GM23338 (cell line): ENCODE measurements around the gene CELF2. TPM values are rescaled to one million over a fixed set of nuclear protein-coding genes. Genes with fewer than 3 reads are reported as not detected.

Source experiments
- ATAC-seq: fragments of 200-7000 bp; cut with Tn5 transposase; 3 replicates; pipeline ENCODE4 v1.9.1; 2020
- DNase-seq: peaks from one replicate; pipeline ENCODE4 v3.0.0-alpha.2; 2015; ENCODE audit warnings: low spot score
- H2AFZ ChIP-seq: fragments of 200-600 bp; sonication (generic); 2 replicates; pipeline ENCODE4 v1.8.0; 2016; ENCODE audit warnings: antibody characterized with exemption, mild to moderate bottlenecking, moderate library complexity
- H3F3A ChIP-seq: fragments of 200-600 bp; sonication (generic); replicated peaks from 2 replicates; pipeline ENCODE4 v1.8.0; 2017; ENCODE audit warnings: antibody characterized with exemption, mixed run types, low read depth
- H3K27ac ChIP-seq: fragments of 200-600 bp; sonication (generic); 2 replicates; pipeline ENCODE4 v1.6.1; 2016; ENCODE audit warnings: low read depth
- H3K27me3 ChIP-seq: fragments of 200-600 bp; sonication (generic); 2 replicates; pipeline ENCODE4 v1.8.0; 2016; ENCODE audit warnings: mild to moderate bottlenecking, mixed run types, moderate library complexity; ENCODE audit not compliant: insufficient read depth
- H3K36me3 ChIP-seq: fragments of 200-600 bp; sonication (generic); 2 replicates; pipeline ENCODE4 v1.8.0; 2016; ENCODE audit warnings: mild to moderate bottlenecking; ENCODE audit not compliant: insufficient read depth
- H3K4me1 ChIP-seq: fragments of 200-600 bp; sonication (generic); 2 replicates; pipeline ENCODE4 v1.8.0; 2016; ENCODE audit warnings: mild to moderate bottlenecking, moderate library complexity; ENCODE audit not compliant: insufficient read depth
- H3K4me2 ChIP-seq: fragments of 200-600 bp; sonication (generic); 2 replicates; pipeline ENCODE4 v1.7.1; 2017; ENCODE audit warnings: mixed run types
- H3K4me3 ChIP-seq: fragments of 200-600 bp; sonication (generic); 2 replicates; pipeline ENCODE4 v1.6.1; 2016; ENCODE audit warnings: mixed run types
- H3K79me2 ChIP-seq: fragments of 200-600 bp; sonication (generic); replicated peaks from 2 replicates; pipeline ENCODE4 v1.8.0; 2017; ENCODE audit warnings: mild to moderate bottlenecking; ENCODE audit not compliant: insufficient read depth
- H3K9me2 ChIP-seq: fragments of 200-600 bp; sonication (generic); 2 replicates; pipeline ENCODE4 v1.8.0; 2017; ENCODE audit not compliant: insufficient read depth
- H4K20me1 ChIP-seq: fragments of 200-600 bp; sonication (generic); replicated peaks from 2 replicates; pipeline ENCODE4 v1.8.0; 2017; ENCODE audit warnings: mild to moderate bottlenecking; ENCODE audit not compliant: insufficient read depth
- H3K27ac Mint-ChIP-seq: 2 replicates; pipeline ENCODE4 v1.8.0; 2020; ENCODE audit warnings: inconsistent platforms, mild to moderate bottlenecking, moderate library complexity, mixed read lengths
- H3K27me3 Mint-ChIP-seq: 3 replicates; pipeline ENCODE4 v1.8.0; 2022; ENCODE audit warnings: low read depth, mild to moderate bottlenecking, moderate library complexity, mixed read lengths, inconsistent platforms; ENCODE audit not compliant: insufficient read depth, poor library complexity
- H3K36me3 Mint-ChIP-seq: 3 replicates; pipeline ENCODE4 v1.8.0; 2021; ENCODE audit warnings: low read depth, mild to moderate bottlenecking, inconsistent platforms, moderate library complexity, mixed read lengths
- H3K4me1 Mint-ChIP-seq: 3 replicates; pipeline ENCODE4 v1.8.0; 2020; ENCODE audit warnings: mild to moderate bottlenecking, inconsistent platforms, mixed read lengths
- H3K4me3 Mint-ChIP-seq: 3 replicates; pipeline ENCODE4 v1.8.0; 2021; ENCODE audit warnings: moderate library complexity, mild to moderate bottlenecking, inconsistent platforms, mixed read lengths
- H3K9me3 Mint-ChIP-seq: 3 replicates; pipeline ENCODE4 v1.8.0; 2020; ENCODE audit warnings: moderate library complexity, mild to moderate bottlenecking, inconsistent platforms, mixed read lengths
- CREB1 ChIP-seq: fragments of 250-450 bp; sonication (Bioruptor Pico); IDR thresholded peaks from 2 replicates; pipeline ENCODE4 v1.5.0; 2020; ENCODE audit warnings: low read depth, mild to moderate bottlenecking, moderate library complexity
- EZH2 ChIP-seq: fragments of 200-600 bp; sonication (generic); IDR thresholded peaks from one replicate; pipeline ENCODE4 v1.8.0; 2017; ENCODE audit warnings: antibody characterized with exemption, mild to moderate bottlenecking, low read depth; ENCODE audit not compliant: unreplicated experiment
- EZH2phosphoT487 ChIP-seq: fragments of 200-600 bp; sonication (generic); IDR thresholded peaks from one replicate; pipeline ENCODE4 v1.8.1; 2018; ENCODE audit warnings: antibody characterized with exemption; ENCODE audit not compliant: unreplicated experiment
- JUNB ChIP-seq: IDR thresholded peaks from one replicate; pipeline ENCODE4 v1.6.1; 2016; ENCODE audit warnings: antibody characterized with exemption; ENCODE audit not compliant: unreplicated experiment
- NANOG ChIP-seq: IDR thresholded peaks from 2 replicates; pipeline ENCODE4 v1.6.1; 2016; ENCODE audit warnings: antibody characterized with exemption, borderline replicate concordance
- POLR2AphosphoS5 ChIP-seq: IDR thresholded peaks from 2 replicates; pipeline ENCODE4 v1.6.1; 2016; ENCODE audit warnings: antibody characterized with exemption, low read depth
- STAT1 ChIP-seq: IDR thresholded peaks from one replicate; pipeline ENCODE4 v1.6.1; 2016; ENCODE audit warnings: antibody characterized with exemption; ENCODE audit not compliant: unreplicated experiment
- ZNF114 ChIP-seq: fragments of 250-450 bp; sonication (Bioruptor Pico); IDR thresholded peaks from 2 replicates; pipeline ENCODE4 v1.5.0; 2020; ENCODE audit warnings: mild to moderate bottlenecking, moderate library complexity
- ZNF331 ChIP-seq: fragments of 250-450 bp; sonication (Bioruptor Pico); IDR thresholded peaks from 2 replicates; pipeline ENCODE4 v1.5.0; 2020; ENCODE audit warnings: low read depth, mild to moderate bottlenecking, moderate library complexity
- polyA plus RNA-seq: library from polyadenylated mRNA; unstranded; fragments of >200 nt; fragmentation: Nextera tagmentation; extraction: Ambion mirVana; gene quantifications from 2 replicates; pipeline ENCODE4 v1.2.1, GENCODE V29; 2016
- total RNA-seq: library from RNA; depleted of rRNA; stranded (reverse); fragments of >200 nt; shearing (Covaris generic); gene quantifications from 2 replicates; pipeline ENCODE4 v1.2.3, GENCODE V29; 2014
- TF ChIP-seq, protein P1 (sequence below), 2 experiments: fragments of 200-600 bp in 1 of 2; sonication (generic) in 1 of 2; conservative IDR thresholded peaks; 2 replicates each; pipeline versions ENCODE4 v1.5.1 to v1.6.1; 2016 to 2017; ENCODE audit warnings: antibody characterized with exemption in 2 of 2, low read depth in 2 of 2, mild to moderate bottlenecking in 2 of 2, moderate library complexity in 1 of 2
- TF ChIP-seq, protein P2 (sequence below): IDR thresholded peaks from 2 replicates; pipeline ENCODE4 v1.6.1; 2016; ENCODE audit warnings: antibody characterized with exemption
- TF ChIP-seq, protein P3 (sequence below): IDR thresholded peaks from one replicate; pipeline ENCODE4 v1.6.1; 2018; ENCODE audit warnings: antibody characterized with exemption; ENCODE audit not compliant: unreplicated experiment

Gene CELF2
- total and polyA plus RNA-seq, 2 experiments from 2014 or later = 18.1 to 22.5 TPM

DNA sequence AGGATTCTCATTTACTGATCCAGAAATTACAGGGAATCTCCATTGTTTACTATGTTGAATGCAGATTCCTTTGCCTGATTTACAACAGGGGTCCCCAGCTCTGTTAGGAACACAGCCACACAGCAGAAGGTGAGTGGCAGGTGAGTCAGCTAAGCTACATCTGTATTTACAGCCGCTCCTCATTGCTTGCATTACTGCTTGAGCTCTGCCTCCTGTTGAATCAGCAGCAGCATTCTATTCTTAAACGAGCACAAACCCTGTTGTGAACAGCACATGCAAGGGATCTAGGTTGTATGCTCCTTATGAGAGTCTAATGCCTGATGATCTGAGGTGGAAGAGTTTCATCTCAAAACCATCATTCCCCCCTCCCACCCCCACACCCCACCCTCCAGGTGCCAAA, 23.3 kb upstream of the CELF2 start:
- Mint-ChIP-seq H3K27ac (no peak overlapping the region), H3K27me3 (no peaks in the 10 kb centered on the region), H3K4me3 (no peak overlapping the region), H3K9me3 (peaks cover 4% of the 10 kb centered on the region), H3K4me1 (no peaks in the 10 kb centered on the region), H3K36me3 (0 out of 3 replicates have a peak, but pooled peaks cover 3% of the 10 kb centered on the region)
- no peak overlapping the region for H3K27ac ChIP-seq
- TF ChIP-seq ZNF331 (CRISPR knock-in tag) = no peak
- TF ChIP-seq, protein P1, sequence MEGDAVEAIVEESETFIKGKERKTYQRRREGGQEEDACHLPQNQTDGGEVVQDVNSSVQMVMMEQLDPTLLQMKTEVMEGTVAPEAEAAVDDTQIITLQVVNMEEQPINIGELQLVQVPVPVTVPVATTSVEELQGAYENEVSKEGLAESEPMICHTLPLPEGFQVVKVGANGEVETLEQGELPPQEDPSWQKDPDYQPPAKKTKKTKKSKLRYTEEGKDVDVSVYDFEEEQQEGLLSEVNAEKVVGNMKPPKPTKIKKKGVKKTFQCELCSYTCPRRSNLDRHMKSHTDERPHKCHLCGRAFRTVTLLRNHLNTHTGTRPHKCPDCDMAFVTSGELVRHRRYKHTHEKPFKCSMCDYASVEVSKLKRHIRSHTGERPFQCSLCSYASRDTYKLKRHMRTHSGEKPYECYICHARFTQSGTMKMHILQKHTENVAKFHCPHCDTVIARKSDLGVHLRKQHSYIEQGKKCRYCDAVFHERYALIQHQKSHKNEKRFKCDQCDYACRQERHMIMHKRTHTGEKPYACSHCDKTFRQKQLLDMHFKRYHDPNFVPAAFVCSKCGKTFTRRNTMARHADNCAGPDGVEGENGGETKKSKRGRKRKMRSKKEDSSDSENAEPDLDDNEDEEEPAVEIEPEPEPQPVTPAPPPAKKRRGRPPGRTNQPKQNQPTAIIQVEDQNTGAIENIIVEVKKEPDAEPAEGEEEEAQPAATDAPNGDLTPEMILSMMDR (conservative IDR thresholded peaks at IDR 0.05; ENCODE audit: low read depth in 2 of 2) = no peak
- TF ChIP-seq, protein P2, sequence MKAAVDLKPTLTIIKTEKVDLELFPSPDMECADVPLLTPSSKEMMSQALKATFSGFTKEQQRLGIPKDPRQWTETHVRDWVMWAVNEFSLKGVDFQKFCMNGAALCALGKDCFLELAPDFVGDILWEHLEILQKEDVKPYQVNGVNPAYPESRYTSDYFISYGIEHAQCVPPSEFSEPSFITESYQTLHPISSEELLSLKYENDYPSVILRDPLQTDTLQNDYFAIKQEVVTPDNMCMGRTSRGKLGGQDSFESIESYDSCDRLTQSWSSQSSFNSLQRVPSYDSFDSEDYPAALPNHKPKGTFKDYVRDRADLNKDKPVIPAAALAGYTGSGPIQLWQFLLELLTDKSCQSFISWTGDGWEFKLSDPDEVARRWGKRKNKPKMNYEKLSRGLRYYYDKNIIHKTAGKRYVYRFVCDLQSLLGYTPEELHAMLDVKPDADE = no peak
- TF ChIP-seq, protein P3, sequence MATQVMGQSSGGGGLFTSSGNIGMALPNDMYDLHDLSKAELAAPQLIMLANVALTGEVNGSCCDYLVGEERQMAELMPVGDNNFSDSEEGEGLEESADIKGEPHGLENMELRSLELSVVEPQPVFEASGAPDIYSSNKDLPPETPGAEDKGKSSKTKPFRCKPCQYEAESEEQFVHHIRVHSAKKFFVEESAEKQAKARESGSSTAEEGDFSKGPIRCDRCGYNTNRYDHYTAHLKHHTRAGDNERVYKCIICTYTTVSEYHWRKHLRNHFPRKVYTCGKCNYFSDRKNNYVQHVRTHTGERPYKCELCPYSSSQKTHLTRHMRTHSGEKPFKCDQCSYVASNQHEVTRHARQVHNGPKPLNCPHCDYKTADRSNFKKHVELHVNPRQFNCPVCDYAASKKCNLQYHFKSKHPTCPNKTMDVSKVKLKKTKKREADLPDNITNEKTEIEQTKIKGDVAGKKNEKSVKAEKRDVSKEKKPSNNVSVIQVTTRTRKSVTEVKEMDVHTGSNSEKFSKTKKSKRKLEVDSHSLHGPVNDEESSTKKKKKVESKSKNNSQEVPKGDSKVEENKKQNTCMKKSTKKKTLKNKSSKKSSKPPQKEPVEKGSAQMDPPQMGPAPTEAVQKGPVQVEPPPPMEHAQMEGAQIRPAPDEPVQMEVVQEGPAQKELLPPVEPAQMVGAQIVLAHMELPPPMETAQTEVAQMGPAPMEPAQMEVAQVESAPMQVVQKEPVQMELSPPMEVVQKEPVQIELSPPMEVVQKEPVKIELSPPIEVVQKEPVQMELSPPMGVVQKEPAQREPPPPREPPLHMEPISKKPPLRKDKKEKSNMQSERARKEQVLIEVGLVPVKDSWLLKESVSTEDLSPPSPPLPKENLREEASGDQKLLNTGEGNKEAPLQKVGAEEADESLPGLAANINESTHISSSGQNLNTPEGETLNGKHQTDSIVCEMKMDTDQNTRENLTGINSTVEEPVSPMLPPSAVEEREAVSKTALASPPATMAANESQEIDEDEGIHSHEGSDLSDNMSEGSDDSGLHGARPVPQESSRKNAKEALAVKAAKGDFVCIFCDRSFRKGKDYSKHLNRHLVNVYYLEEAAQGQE = no peak
- TF ChIP-seq JUNB = no peak
- no peak for TF ChIP-seq ZNF114 (CRISPR knock-in tag)
- TF ChIP-seq EZH2 = no peak
- no peak for TF ChIP-seq NANOG
- no peak for TF ChIP-seq STAT1
- no peak for TF ChIP-seq EZH2phosphoT487
- TF ChIP-seq CREB1 (CRISPR knock-in tag) = no peak
- TF ChIP-seq POLR2AphosphoS5 = no peak
- no peaks in the 10 kb centered on the region for H4K20me1 ChIP-seq
- no peak overlapping the region for H3K4me3 ChIP-seq
- H3K36me3 ChIP-seq = no peaks in the 10 kb centered on the region
- ATAC-seq (no peak), DNase-seq (no peak)
- H3K9me2 ChIP-seq = no peaks in the 10 kb centered on the region
- H3K4me1 ChIP-seq = no peaks in the 10 kb centered on the region
- no peak overlapping the region for H3K4me2 ChIP-seq
- H3K79me2 ChIP-seq = no peaks in the 10 kb centered on the region
- no peaks in the 10 kb centered on the region for H3K27me3 ChIP-seq
- H3F3A ChIP-seq = no peaks in the 10 kb centered on the region
- H2AFZ ChIP-seq = no peak overlapping the region
